ENCODE results near the gene GNMT. TPM values are rescaled to one million over a fixed set of nuclear protein-coding genes. Genes with fewer than 3 reads are reported as not detected.
"Not testable (repeated sequence)": the region's sequence is repeated elsewhere in the genome, so short reads cannot be mapped to it uniquely, and the experiment has no call there.

Gene GNMT
- total RNA-seq, 1 donor from 2014 or later: 1.5 TPM

GRCh38 chr6:42940493-42941045 lies 20.0 kb upstream of the GNMT start:
- H3K27ac ChIP-seq: no peak overlapping the region
- DNase-seq (ENCODE audit: extremely low spot score in 2 of 2): no peak
- no peak overlapping the region for H3K4me3 ChIP-seq
- no peaks in the 10 kb centered on the region for H3K27me3 ChIP-seq
- intact Hi-C loops (cut with DNase I): no loop called here
- H3K36me3 ChIP-seq: peaks cover 0 to 34% of the 10 kb centered on the region in 2 donors
- no peaks in the 10 kb centered on the region for H3K4me1 ChIP-seq
- no peaks in the 10 kb centered on the region for H3K9me3 ChIP-seq
- TF ChIP-seq POLR2AphosphoS5 (IDR thresholded peaks at IDR 0.05; ENCODE audit: insufficient read depth in 1 of 2, low read depth in 1 of 2): no peak
- TF ChIP-seq, protein P1, sequence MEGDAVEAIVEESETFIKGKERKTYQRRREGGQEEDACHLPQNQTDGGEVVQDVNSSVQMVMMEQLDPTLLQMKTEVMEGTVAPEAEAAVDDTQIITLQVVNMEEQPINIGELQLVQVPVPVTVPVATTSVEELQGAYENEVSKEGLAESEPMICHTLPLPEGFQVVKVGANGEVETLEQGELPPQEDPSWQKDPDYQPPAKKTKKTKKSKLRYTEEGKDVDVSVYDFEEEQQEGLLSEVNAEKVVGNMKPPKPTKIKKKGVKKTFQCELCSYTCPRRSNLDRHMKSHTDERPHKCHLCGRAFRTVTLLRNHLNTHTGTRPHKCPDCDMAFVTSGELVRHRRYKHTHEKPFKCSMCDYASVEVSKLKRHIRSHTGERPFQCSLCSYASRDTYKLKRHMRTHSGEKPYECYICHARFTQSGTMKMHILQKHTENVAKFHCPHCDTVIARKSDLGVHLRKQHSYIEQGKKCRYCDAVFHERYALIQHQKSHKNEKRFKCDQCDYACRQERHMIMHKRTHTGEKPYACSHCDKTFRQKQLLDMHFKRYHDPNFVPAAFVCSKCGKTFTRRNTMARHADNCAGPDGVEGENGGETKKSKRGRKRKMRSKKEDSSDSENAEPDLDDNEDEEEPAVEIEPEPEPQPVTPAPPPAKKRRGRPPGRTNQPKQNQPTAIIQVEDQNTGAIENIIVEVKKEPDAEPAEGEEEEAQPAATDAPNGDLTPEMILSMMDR (IDR thresholded peaks at IDR 0.05): no peak
- no peak for TF ChIP-seq POLR2A (IDR thresholded peaks at IDR 0.05)

DNA sequence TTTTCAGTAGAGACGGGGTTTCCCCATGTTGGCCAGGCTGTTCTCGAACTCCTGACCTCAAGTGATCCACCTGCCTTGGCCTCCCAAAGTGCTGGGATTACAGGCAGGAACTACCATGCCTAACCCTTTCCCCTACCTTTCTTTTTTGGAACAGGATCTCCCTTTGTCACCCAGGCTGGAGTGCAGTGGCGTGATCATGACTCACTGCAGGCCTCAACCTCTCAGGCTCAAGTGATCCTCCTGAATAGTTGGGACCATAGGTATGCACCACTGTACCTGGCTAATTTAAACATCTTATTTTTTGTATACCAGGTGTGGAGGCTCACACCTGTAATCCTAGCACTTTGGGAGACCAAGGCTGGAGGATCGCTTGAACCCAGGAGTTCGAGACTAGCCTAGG lies 19.2 kb upstream of the GNMT start:
- peaks cover 0 to 26% of the 10 kb centered on the region in 2 donors for H3K36me3 ChIP-seq
- intact Hi-C loops (cut with DNase I): not testable (repeated sequence)

GRCh38 chr6:42942444-42942843 lies 18.1 kb upstream of the GNMT start:
- peaks cover 0 to 16% of the 10 kb centered on the region in 2 donors for H3K36me3 ChIP-seq
- TF ChIP-seq POLR2AphosphoS5 (IDR thresholded peaks at IDR 0.05; ENCODE audit: insufficient read depth in 1 of 2, low read depth in 1 of 2) (no peak), POLR2A (IDR thresholded peaks at IDR 0.05) (no peak)
- TF ChIP-seq, protein P1 (IDR thresholded peaks at IDR 0.05): no peak
- H3K9me3 ChIP-seq: no peaks in the 10 kb centered on the region
- H3K4me3 ChIP-seq: no peak overlapping the region
- no peaks in the 10 kb centered on the region for H3K27me3 ChIP-seq
- intact Hi-C loops (cut with DNase I): no loop called here
- no peak overlapping the region for H3K27ac ChIP-seq
- DNase-seq (ENCODE audit: extremely low spot score in 2 of 2): no peak
- H3K4me1 ChIP-seq: no peaks in the 10 kb centered on the region

More for the DNA sequence above, 19.2 kb upstream of the GNMT start:
- H3K9me3 ChIP-seq; DNase-seq (ENCODE audit: extremely low spot score in 2 of 2); H3K27me3 ChIP-seq; H3K4me1 ChIP-seq; H3K4me3 ChIP-seq; H3K27ac ChIP-seq: not testable (repeated sequence)

- no peak for DNase-seq (ENCODE audit: extremely low spot score in 2 of 2)
- H3K36me3 ChIP-seq: no peaks in the 10 kb centered on the region
- intact Hi-C loops (cut with DNase I): no loop called here
- H3K4me1 ChIP-seq: no peaks in the 10 kb centered on the region
- no peak overlapping the region for H3K4me3 ChIP-seq
- TF ChIP-seq, protein P1 (IDR thresholded peaks at IDR 0.05): no peak
- TF ChIP-seq POLR2A (IDR thresholded peaks at IDR 0.05) (no peak), POLR2AphosphoS5 (IDR thresholded peaks at IDR 0.05; ENCODE audit: insufficient read depth in 1 of 2, low read depth in 1 of 2) (no peak)
- no peaks in the 10 kb centered on the region for H3K27me3 ChIP-seq
- no peaks in the 10 kb centered on the region for H3K9me3 ChIP-seq
- no peak overlapping the region for H3K27ac ChIP-seq
These were observed 12.6 kb upstream of the GNMT start for GRCh38 chr6:42947950-42948349.

DNA sequence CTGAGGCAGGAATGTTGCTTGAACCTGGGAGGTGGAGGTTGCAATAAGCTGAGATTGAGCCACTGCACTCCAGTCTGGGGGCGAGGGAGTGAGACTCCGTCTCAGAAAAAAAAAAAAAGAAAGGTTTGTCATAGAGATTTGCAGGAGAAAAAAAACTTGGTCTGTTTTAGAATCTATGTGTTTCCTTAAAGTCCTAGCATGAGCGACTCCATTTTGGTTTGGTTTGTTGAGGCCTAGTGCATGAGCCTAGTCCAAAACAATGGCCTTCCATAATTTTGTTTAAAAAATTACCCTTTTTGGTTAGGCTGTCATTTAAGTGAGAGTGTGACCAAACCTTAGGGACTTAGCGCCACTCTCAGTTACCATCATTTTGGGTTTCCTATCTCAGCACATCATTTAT lies 8.2 kb upstream of the GNMT start:
- DNase-seq (ENCODE audit: extremely low spot score in 2 of 2): no peak
- no peak overlapping the region for H3K4me3 ChIP-seq

DNA sequence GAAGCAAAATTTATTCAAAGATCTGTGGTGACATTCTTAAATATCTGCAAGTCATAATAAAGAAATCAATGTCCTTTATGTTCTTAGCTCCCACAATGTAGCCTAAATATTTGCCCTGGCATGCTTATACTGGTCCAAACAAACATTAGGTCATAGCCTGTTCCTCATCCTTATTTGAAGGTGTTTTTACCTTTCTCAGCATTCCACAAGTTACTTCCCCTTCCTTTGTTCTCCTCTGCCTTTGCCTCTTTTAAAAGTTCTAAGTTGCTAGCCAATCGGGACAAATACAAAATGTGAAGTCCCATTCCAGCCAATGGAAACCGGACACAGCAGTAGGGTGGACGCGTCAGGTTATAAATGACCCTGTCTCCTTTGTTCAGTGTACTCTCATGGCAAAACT lies 6.1 kb upstream of the GNMT start:
- H3K4me3 ChIP-seq; H3K36me3 ChIP-seq; H3K27ac ChIP-seq; H3K27me3 ChIP-seq; H3K4me1 ChIP-seq; intact Hi-C loops (cut with DNase I); H3K9me3 ChIP-seq; DNase-seq (ENCODE audit: extremely low spot score in 2 of 2): not testable (repeated sequence)

More for the DNA sequence above, 8.2 kb upstream of the GNMT start:
- Histone ChIP-seq H3K27ac (no peak overlapping the region), H3K27me3 (no peaks in the 10 kb centered on the region), H3K4me1 (no peaks in the 10 kb centered on the region), H3K36me3 (no peaks in the 10 kb centered on the region), H3K9me3 (no peaks in the 10 kb centered on the region)
- TF ChIP-seq POLR2A (IDR thresholded peaks at IDR 0.05): no peak
- TF ChIP-seq, protein P1 (IDR thresholded peaks at IDR 0.05): no peak
- no peak for TF ChIP-seq POLR2AphosphoS5 (IDR thresholded peaks at IDR 0.05; ENCODE audit: insufficient read depth in 1 of 2, low read depth in 1 of 2)
- intact Hi-C loops (cut with DNase I): no loop called here

All from vagina (tissue), 2 donors.